Measurements from ENCODE around the gene KDM4C.
A peak's percentile ranks its signal among the peaks of the same experiment; 100 is the strongest.
"Not testable (repeated sequence)": the region's sequence is repeated elsewhere in the genome, so short reads cannot be mapped to it uniquely, and the experiment has no call there.

KDM4C gene

DNA sequence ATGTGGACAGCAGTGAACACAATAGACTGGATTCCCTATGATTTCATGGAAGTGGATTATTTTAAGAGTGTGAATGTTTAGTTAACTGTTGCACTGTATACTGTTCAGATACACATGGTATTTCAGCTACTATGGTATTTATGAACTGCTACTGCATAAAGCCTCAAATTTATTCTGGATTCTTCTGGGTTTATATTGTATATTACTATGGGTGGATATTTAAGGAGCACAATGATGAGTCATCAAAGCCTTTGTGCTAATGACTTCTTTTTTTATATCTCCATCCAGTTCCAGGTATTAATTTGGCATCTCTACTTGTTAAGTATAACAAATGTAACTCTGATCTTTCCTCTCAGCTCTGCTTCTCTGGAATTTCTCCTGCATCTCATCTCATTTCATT, 6.8 kb downstream of the KDM4C start:
- DNase-seq (ENCODE audit: low spot score): no peak

DNA sequence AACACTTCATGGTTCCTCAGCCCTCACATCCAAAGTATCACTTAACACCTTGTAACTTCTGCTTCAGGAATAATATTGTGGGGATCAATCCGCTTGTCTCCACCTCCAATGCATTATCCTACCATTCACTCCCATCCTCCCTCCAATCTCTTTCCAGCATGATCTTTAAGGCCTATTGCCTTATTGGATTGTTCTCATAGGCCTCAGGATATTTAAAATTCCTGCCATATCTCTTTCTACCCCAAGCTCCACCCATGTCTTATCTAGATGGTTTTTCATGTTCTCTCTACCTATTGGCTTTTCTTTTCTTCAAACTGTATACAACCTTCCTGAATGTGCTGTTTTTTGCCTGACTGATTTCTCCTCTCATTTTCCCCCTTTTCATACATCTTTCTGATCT, 7.2 kb downstream of the KDM4C start:
- DNase-seq (ENCODE audit: low spot score): no peak

DNA sequence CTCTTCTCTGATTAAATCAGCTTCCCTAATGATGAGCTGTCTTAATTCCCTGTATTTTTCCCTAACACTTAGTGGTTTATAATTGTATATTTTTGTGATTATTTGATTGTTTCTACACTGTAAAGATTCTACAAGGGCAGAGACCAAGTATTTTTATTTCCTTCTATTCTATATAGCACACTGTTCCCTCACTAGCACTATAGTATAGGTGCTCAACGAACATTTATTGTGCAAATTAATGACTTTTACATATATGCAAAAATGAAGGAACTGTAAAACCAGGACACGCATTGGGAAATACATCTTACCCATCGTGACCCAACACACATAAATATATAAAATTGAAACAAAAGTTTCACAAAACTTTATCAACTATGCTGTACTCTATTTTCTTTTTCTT, 7.6 kb downstream of the KDM4C start:
- no peak for DNase-seq (ENCODE audit: low spot score)

DNA sequence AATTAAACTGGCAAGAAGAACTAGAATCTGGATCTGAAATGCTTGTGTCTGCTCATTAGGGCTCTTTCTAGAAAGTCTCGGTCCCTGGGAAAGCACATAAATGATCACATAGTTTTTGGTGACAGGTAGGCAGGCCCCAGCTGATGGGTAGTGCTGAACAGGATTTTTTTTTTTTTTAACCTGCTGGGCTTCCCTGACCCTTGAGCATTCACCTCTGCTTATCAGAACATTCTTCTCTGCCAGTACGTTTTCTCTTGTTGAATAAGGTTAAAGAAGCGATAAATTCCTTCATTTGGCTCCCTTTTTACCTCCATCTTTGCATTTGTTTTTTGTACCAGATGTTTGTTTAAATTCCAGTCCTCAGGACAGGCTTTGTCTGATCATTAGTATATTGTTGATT, 8.8 kb downstream of the KDM4C start:
- DNase-seq (ENCODE audit: low spot score): no peak

DNA sequence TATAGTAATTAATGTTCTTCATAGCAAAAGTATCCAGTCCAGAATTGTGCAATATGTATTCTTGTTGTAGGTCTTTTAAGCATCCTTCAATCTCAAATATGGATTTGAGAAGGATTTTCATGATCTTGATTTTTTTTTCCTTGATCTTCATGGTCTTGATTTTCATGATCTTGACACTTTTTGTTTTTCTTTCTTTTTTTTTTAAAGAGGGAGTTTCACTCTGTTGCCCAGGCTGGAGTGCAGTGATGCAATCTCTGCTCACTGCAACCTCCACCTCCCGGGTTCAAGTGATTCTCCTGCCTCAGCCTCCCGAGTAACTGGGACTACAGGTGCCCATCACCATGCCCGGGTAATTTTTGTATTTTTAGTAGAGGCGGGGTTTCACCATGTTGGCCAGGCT, 10.8 kb downstream of the KDM4C start:
- not testable (repeated sequence) for DNase-seq (ENCODE audit: low spot score)

DNA sequence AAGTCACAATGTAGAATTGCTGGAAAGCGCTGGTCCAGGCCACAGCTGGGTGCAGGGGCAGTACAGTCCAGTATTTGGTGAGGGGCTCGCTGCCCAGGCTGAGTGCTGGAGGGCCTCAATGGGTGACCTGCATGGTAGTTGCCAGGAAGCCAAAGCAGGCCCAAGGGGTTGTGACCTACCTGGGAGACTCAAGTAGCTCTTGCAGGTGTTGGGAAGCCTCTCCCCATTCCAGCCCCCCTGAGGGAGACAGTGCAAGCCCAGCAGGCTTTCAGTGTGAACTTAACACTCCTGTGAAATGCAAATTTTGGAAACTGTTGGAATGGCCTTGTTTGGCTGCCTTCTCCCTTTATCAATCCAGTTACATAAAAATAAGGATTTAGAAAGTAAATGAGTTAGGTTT, 13.9 kb downstream of the KDM4C start:
- no peak for DNase-seq (ENCODE audit: low spot score)

DNA sequence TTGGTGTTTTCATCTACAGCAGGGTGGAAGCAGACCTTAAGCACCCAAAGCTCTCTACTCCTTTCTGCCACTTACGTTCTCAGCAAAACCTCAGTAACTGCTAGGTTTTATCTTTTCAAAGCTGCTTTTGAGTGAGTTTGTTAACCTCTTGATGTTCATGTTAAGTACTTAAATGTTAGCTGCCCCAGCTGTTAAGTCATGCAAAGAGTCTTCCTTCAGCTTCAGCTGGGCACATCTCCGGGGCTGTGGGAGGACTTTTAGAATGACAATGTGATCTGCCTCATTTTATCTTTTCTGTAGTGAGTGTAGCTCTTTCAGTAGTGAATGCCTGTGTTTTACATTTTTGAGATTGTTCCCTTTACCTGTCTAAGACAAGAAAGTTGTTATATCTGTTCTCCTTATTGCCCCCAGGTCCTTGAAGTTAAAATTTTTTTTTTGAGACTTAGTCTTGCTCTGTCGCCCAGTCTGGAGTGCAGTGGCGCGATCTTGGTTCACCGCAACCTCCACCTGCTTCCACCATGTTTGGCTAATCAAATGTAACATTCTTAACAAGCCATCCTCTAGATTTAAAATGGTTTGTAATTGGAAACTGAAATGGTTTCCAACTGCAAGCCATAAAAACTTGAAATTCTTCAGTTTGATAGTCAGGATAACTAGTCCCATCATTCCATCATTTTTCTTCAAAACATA, 19.6 kb downstream of the KDM4C start:
- DNase-seq (ENCODE audit: low spot score): no peak

DNA sequence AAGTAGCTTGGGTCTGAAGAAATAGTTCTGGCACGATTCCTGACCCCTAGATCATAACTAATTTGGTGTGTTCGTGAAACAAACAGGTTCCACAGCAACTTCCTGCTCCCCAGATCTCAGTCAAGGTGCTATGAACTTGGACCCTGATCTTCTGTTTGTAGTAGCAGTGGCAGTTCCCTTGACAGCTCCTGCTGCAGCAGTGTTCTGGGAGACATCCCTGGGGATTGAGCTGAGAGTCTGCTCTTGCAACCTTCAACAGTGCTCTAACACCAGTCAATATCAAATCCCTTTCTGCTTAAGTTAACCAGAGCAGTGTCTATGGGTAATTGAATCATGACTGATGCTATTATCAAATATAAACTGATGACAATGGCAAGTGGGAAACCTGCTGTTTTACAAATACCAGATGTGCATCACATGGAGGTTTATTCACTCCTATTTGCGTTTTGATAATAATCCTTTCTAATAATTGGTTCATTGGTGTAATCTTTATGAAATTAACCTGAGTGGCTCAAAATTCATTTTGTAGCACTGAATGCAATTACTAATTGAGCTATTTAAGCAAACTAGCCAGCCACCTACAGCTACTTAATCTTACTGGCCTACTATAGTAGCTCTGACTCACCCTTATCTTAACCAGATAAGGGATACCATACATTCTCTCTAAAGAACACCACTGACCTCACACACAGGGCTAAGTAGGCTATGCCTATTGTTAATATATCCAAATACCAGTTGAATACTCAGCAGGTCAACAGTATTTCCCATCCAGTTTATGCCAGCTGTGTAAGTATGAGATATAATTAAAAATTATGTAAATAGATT, 21.9 kb downstream of the KDM4C start:
- DNase-seq (ENCODE audit: low spot score): no peak

DNA sequence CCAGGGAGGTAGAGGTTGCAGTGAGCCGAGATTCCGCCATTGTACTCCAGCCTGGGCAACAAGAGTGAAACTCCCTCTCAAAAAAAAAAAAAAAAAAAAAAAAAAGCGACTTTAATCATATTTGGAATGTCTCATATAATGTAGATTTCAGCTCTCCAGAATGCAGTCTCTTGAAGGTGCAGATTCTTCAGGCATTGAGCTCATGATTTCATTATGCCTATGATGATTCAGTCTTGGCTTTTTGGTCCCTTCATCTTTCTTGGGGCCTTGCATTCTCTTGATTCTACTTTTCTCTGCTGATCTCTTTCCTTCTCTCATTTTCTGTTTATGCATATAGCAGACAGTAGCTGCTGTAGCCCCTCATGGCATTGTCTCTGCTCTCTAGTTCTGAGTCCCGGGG, 22.9 kb downstream of the KDM4C start:
- DNase-seq (ENCODE audit: low spot score): no peak

DNA sequence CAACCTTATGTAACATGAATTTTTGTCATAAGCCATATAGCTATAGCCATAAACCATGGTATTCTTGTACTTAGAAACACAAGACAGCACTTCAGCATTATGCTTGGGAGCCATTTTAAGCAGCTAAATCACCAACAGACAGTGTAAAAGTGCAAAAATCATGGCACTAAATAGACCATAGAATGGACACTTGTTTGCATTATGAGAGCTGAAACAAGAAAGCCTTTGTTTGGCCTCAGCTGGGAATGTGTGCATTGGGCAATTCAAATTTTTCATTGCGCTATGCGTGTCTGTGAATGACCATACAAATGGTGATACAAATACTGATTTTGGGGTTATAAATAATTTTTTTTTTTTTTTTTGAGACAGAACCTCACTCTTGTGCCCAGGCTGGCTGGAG, 23.7 kb downstream of the KDM4C start:
- no peak for DNase-seq (ENCODE audit: low spot score)

DNA sequence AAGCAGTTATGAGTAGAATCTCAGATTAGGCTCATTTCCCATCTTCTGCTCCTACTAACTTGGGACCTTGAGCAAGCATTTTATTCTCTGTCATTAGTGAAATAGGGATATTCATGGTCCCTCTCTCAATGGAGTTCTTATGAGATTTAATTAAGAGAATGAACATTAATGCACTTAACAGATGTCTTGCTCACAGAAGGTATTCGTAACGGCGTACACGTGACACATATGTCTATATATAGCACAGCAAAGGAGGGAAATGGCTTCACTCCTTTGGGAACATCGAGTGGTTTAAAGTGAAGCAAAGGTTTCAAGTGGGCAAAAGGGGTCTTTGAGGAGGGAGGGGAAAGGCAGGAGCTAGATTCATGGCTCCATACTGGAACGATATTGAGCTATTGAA, 24.6 kb downstream of the KDM4C start:
- no peak for DNase-seq (ENCODE audit: low spot score)

DNA sequence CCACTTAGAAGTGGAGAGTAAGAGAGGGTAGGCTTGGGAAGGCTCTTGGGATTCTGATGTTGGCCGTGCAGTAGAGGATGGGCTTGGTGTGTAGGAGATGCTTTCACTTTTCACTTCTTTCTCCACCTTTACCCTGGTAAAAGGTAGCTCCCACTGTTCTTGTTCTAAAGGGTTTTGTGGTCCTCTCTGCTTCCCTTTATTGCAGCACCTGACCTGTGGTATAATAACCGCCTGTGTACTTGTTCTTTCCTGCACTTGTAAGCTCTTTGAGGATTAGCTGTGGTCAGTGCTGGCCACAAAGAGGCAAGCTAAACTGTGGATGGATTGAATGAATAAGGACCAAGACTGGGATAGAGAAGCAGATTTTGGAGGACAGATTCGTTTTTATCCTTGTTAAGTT, 25.2 kb downstream of the KDM4C start:
- no peak for DNase-seq (ENCODE audit: low spot score)

DNA sequence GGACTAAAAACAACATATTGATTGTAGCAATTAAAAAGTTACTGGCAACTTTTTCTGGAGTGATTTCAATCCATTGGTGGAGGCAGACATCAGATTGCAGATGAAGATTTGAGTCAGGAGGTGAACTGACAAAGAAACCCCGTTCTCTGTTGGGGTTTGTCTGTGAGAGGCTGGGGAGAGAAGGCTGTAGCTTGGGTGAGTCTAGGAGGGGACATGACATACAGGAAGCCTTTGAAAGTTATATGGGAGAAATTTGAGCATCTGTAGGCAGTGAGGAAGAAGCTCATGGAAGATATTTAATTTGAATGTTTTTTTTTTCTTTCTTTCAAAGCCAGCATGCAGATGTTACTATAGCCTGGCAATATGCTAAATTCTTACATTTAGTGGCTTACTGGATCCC, 26.0 kb downstream of the KDM4C start:
- no peak for DNase-seq (ENCODE audit: low spot score)

DNA sequence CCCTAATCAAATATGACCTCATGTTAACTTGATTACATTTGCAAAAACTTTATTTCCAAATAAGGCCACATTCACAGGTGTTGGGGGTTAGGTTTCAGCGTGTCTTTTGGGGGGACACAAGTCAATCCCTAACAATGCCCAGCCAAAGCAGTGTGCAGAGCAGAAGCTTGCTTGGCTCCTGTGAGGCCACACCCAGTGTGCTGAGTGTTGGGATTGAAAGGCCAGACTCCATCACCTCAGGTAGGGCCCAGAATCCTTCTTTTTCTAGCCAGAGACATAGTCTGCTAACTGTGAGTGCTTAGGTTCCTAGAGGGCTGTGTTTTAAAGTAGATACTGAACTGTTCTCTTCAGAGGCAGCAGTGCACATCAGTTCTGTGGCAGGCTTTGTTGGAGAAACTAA, 27.9 kb downstream of the KDM4C start:
- DNase-seq (ENCODE audit: low spot score): no peak

DNA sequence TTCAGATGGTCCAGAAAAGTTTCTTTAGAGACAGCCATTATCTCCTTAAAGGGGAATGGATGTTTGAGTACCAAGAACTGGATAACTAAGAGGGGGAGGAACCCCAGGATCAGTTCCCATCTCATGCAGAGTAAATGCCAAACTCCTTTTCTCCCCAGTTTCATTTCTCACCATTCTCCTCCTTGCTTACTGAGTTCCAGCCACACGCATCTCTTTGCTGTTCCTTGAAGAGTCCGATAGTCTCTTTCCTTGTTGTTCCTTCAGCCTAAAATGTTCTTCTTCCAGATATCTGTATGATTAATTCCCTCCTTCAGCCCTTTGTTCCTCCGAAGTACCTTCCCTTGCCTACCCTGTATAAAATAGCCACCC, 30.0 kb downstream of the KDM4C start:
- no peak for DNase-seq (ENCODE audit: low spot score)

DNA sequence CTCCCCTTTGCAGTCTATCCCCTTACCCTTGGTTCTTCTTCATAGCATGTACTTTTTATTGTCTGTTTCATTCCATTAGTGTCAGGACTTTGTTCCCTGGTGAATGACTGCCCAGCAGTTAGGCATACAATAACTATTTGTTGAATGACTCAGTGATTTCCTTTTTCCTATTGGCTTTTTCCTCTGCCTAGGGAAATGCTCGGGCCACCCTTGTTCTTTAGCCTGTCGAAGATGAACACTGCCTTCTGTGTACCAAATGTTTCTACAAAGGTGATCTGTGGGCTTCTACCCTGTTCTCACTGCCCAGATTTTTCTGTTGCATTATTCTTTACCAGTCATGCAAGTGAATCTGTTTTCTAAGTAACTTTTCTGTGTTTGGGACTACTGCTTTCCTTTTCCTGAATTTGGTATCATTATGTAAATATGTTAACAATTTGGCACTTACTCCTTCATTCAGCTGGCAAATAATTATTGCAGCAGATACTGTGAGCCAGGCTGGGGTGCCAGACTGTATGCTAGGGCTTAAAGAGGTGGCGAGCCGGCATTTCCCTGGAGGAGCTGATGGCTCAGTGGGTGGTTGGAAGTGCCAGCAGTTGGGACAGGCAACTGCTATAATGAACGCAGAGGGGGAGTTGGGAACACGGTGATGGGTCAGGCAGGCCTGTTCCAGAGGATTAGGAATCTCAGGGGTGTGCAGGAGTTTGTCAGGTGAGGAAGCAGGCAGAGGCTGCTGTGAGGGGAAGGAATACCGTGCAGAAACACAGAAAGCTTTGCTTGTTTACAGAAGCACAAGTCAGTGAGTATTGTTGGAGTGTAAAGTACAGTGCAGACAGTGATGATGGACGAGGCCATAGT, 30.6 kb downstream of the KDM4C start:
- DNase-seq (ENCODE audit: low spot score): peak; percentile 42

DNA sequence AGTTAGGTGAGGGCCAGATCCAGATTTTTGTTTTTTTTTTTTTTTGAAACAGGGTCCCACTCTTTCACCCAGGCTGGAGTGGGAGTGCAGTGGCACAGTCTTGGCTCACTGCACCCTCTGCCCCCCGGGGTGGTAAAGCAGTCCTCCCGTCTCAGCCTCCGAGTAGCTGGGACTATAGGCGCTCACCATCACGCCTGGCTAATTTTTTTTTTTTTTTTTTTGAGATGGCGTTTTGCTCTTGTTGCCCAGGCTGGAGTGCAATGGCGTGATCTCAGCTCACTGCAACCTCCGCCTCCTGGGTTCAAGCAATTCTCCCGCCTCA, 31.2 kb downstream of the KDM4C start:
- DNase-seq (ENCODE audit: low spot score): not testable (repeated sequence)

DNA sequence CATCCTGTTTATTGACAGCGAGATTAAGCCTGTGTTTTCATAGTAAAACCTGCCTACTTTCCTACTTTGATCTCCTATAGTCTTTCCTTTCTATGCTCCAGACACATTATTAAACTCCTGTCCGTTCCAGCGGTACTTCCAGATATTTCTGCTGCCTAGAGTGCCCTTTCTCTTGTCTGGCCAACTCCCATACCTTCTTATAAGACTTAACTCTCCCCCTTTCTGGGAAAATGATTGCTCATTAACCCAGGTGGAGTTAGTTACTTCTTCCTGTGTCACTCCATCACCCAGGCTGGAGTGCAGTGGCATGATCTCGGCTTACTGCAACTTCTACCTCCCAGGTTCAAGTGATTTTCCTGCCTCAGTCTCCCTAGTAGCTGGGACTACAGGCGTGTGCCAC, 33.1 kb downstream of the KDM4C start:
- DNase-seq (ENCODE audit: low spot score): no peak

DNA sequence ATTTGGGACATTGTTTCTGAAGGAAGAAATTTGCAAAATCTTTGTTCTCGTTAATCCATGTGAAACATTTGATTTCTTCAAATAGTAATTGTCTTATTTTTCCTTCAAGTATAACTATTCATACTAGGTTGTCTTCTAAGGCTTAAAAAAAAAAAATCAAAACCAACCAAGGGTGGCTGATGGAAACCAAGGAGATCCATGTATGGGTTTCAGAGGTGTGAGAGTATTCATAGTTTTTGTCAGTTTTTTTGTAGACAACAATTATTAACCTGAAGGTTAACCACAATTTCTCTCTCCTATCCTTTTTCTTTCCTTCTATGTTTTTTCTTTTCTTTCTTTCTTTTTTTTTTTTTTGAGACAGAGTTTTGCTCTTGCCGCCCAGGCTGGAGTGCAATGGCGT, 35.4 kb downstream of the KDM4C start:
- no peak for DNase-seq (ENCODE audit: low spot score)

DNA sequence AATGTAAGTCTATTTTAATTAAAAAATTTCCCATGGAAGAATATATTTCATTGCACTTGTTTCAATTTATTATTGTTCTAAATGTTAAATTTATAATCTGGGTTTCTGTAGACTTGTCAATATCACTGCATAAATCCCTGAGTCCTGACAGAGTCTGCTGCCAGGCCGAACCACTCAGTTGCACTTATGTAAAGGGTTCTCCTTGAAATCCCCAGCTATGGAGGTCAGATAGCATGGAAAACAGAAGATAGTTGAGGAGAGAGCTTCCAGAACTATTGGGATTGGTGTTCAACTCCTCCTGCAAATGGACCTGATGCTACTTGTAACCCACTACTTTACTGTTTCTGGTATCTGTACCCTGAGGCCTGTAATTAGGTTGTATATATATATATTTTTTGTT, 37.2 kb downstream of the KDM4C start:
- DNase-seq (ENCODE audit: low spot score): no peak

DNA sequence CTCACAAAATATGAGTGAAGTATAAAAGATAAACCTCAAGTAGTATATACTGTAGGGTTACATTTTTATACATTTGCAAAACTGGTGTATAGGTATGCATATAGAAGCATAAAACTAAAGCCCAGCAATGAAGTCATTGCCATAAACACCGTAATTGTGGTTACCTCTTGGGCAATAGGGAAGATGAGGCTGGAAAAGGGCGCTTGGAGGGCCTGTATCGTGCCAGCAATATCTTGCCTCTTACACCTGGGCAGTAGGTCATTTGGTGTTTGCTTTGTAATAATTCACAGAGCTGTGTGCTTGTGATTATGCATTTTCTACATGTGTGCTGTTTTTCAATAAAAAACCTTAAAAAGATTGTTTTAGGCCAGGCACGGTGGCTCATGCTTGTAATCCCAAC, 45.2 kb downstream of the KDM4C start:
- DNase-seq (ENCODE audit: low spot score): no peak

DNA sequence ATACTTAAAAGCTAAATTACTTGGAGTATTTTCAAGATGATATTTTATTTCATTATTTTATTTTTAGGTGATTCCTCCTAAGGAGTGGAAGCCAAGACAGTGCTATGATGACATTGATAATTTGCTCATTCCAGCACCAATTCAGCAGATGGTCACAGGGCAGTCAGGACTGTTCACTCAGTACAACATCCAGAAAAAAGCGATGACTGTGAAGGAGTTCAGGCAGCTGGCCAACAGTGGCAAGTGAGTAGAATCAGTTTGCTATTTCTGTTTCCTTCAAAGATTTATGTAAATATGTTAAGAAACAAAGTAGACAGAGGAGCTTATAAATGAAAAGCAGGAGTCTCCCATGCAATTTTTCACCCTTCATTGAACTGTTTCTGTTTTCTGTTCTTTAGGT, 47.8 kb downstream of the KDM4C start:
- peak; percentile 95 for DNase-seq (ENCODE audit: low spot score)

DNA sequence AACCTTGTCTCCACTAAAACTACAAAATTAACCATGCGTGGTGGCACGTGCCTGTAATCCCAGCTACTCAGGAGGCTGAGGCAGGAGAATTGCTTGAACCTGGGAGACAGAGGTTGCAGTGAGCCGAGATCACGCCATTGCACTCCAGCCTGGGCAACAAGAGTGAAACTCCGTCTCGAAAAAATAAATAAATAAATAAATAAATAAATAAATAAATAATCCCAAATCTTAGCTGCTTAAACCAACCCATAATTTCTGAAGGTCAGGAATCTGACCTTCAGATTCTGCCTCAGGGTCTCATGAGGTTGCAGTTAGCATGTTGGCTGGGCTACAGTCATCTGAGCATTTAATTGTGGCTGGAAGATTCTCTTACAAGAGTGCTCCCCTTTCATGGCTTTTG, 48.5 kb downstream of the KDM4C start:
- DNase-seq (ENCODE audit: low spot score): not testable (repeated sequence)

All from cerebellar cortex (tissue), 1 donor.